Natural killer cell treated with Interleukin-12 subunit alpha and Interleukin-12 subunit beta and Interleukin-15 and Interleukin-18, amount 100 ng/mL, for 72 hours (primary cell): ENCODE results near the gene CCDC88B. TPM values are rescaled to one million over a fixed set of nuclear protein-coding genes. Genes with fewer than 3 reads are reported as not detected.
A peak's percentile ranks its signal among the peaks of the same experiment; 100 is the strongest.

Source experiments
- ATAC-seq, 2 donors: fragments of 150-1000 bp; cut with Tn5 transposase in 1 of 2; sonication (Bioruptor Pico), chemical (Tn5 transposase) in 1 of 2; 2 replicates each; pipeline ENCODE4 v1.10.0; 2021
- DNase-seq: peaks from one replicate; pipeline ENCODE4 v3.0.0; 2022; ENCODE audit warnings: low spot score
- H3K27ac Mint-ChIP-seq, 2 donors: 1 replicate in 1 of 2; 2 replicates in 1 of 2; pipeline ENCODE4 v1.8.0; 2022; ENCODE audit warnings: mixed read lengths in 2 of 2, mild to moderate bottlenecking in 1 of 2, moderate library complexity in 1 of 2
- H3K27me3 Mint-ChIP-seq, 2 donors: 1 replicate in 1 of 2; 2 replicates in 1 of 2; pipeline ENCODE4 v1.8.0; 2022; ENCODE audit warnings: mixed read lengths in 2 of 2
- H3K36me3 Mint-ChIP-seq: one replicate; pipeline ENCODE4 v1.8.0; 2022; ENCODE audit warnings: mixed read lengths
- H3K4me1 Mint-ChIP-seq, 2 donors: 1 replicate in 1 of 2; 2 replicates in 1 of 2; pipeline ENCODE4 v1.8.0; 2022; ENCODE audit warnings: low read depth in 2 of 2, mixed read lengths in 2 of 2, mild to moderate bottlenecking in 1 of 2
- H3K4me3 Mint-ChIP-seq: one replicate; pipeline ENCODE4 v1.8.0; 2022; ENCODE audit warnings: mixed read lengths
- H3K9me3 Mint-ChIP-seq: 2 replicates; pipeline ENCODE4 v1.8.0; 2022; ENCODE audit warnings: mixed read lengths
- total RNA-seq, 2 donors: library from RNA; stranded (reverse); gene quantifications; one replicate each; pipeline ENCODE4 v1.2.3, GENCODE V29; 2022

The CCDC88B gene
- total RNA-seq, 2 donors from 2014 or later = 172 to 224 TPM

DNA sequence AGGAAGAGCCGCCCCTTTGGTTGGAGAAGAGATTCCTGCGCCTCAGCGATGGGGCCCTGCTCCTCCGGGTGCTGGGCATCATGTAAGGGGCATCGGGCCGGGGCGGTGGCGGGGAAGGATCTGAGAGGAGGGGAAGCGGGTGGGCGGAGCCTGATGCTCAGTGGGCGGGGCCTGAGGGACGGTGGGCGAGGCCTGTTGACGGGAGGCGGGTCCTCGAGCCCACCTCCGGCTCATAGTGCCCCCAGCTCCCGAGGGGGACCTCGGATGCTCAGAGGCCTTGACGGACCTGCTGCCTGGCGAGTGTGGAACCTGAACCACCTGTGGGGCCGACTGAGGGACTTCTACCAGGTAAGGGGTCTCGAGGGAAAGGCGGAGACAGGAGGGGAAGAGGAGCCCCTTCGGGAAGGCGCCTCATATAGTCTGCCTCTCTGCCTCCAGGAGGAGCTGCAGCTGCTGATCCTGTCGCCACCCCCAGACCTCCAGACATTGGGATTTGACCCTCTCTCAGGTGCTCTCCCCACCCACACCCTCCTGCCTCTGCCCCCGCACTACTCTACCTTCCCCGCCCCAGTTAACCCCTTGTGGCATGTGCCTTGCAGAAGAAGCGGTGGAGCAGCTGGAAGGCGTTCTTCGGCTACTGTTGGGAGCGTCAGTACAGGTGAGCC is 799 bp downstream of the CCDC88B start:
- H3K4me1 Mint-ChIP-seq = peaks cover 27 to 41% of the 10 kb centered on the region in 2 donors
- H3K36me3 Mint-ChIP-seq = no peaks in the 10 kb centered on the region
- ATAC-seq = peak; percentile 64 to 77
- peak; percentile 84 for DNase-seq
- H3K27me3 Mint-ChIP-seq = no peaks in the 10 kb centered on the region
- H3K9me3 Mint-ChIP-seq = no peaks in the 10 kb centered on the region
- peak overlapping the region; percentile 92 to 97 for H3K27ac Mint-ChIP-seq
- peak overlapping the region; percentile 90 for H3K4me3 Mint-ChIP-seq

DNA sequence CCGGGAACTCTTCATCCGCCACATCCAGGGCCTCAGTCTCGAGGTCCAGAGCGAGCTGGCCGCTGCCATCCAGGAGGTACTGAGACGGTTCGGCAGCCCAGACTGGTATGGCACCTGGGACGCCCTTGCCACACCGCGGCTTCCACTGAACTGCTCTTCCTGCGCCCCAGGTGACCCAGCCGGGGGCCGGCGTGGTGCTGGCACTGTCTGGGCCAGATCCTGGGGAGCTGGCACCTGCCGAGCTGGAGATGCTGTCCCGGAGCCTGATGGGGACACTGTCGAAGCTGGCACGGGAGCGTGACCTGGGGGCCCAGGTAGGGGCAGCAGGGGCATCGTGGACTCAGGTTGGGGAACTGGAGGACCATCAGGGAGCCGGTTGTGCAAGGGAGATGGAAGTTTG is 1.4 kb downstream of the CCDC88B start:
- Mint-ChIP-seq H3K4me1 (peaks cover 27 to 43% of the 10 kb centered on the region in 2 donors), H3K27ac (peak overlapping the region in 1 of 2 donors; percentile 97)

DNA sequence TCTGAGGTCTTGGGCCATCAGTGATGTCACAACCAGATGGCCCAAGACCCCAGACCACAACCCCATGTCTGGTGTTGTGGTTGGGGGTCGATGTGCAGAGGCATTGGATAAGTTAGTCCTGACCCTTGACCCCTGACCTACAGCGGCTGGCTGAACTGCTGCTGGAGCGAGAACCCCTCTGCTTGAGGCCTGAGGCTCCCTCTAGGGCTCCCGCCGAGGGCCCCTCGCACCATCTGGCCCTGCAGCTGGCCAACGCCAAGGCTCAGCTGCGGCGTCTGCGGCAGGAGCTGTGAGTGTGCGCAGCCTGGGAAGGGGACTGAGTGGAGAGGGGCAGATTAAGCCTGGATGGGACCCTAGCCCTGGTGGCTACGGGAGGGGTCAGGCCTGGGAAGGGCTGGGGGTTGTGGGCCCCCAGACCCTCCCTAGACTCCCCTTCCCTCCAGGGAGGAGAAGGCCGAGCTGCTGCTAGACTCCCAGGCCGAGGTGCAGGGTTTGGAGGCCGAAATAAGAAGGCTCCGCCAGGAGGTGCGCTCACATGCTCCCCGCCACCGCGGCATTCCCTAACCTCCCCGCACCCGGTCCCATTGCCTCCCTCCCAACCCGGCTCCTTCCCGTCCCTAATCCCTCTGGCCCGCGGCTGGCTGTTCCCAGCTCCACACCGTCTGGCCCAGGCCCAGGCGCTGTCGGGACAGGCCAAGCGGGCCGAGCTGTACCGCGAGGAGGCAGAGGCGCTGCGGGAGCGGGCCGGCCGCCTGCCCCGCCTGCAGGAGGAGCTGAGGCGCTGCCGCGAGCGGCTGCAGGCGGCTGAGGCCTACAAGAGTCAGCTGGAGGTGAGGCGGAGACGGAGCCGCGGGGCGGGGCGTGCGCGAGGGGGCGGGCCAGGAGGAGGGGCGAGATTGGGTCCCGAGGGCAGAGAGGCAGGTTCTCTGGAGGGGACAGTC is 2.1 kb downstream of the CCDC88B start:
- no peaks in the 10 kb centered on the region for H3K9me3 Mint-ChIP-seq
- H3K36me3 Mint-ChIP-seq = no peaks in the 10 kb centered on the region
- no peak overlapping the region for H3K27ac Mint-ChIP-seq
- DNase-seq = peak; percentile 90
- H3K27me3 Mint-ChIP-seq = no peaks in the 10 kb centered on the region
- peaks cover 27 to 44% of the 10 kb centered on the region in 2 donors for H3K4me1 Mint-ChIP-seq
- ATAC-seq = peak; percentile 82 to 87
- H3K4me3 Mint-ChIP-seq = peak overlapping the region; percentile 90

More for the DNA sequence above, 1.4 kb downstream of the CCDC88B start:
- H3K36me3 Mint-ChIP-seq = no peaks in the 10 kb centered on the region
- DNase-seq = no peak
- no peak for ATAC-seq
- H3K9me3 Mint-ChIP-seq = no peaks in the 10 kb centered on the region
- peak overlapping the region; percentile 90 for H3K4me3 Mint-ChIP-seq
- H3K27me3 Mint-ChIP-seq = no peaks in the 10 kb centered on the region

DNA sequence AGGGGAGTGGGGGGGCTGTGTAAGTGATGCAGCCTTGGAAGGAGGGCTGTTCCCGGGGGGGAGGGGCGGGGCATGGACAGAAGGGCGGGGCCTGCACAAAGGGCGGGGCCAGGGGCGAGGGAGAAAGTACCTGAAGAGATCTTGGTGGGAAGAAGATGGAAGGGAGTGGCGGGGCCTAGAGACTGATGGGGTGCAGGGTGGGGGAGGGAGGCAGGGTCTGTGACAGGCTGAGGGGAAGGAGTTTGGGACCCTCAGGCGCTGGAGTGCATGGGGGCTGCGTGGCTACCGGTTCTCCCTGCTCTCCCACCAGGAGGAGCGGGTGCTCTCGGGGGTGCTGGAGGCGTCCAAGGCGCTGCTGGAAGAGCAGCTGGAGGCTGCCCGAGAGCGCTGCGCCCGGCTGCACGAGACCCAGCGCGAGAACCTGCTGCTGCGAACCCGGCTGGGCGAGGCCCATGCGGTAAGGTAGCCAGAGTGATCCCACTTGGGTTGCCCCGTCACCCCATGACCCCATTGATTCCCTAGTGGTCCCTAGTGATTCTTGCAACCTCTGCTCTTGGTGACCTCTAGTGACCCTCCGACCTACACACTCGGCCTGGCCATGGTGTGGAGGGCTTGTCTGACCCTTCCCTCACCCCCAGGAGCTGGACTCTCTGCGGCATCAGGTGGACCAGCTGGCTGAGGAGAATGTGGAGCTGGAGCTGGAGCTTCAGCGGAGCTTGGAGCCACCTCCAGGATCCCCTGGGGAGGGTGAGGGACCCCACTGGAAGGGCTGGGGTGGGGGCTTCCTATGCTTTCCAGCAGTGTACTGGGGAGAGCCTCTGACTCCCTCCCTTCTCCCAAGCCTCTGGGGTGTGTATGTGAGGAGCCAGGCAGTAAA is 3.1 kb downstream of the CCDC88B start:
- DNase-seq (no peak), ATAC-seq (no peak)
- no peaks in the 10 kb centered on the region for H3K9me3 Mint-ChIP-seq
- no peak overlapping the region for H3K27ac Mint-ChIP-seq
- H3K36me3 Mint-ChIP-seq = no peaks in the 10 kb centered on the region
- peaks cover 24 to 44% of the 10 kb centered on the region in 2 donors for H3K4me1 Mint-ChIP-seq
- H3K4me3 Mint-ChIP-seq = peak overlapping the region; percentile 66
- H3K27me3 Mint-ChIP-seq = no peaks in the 10 kb centered on the region

DNA sequence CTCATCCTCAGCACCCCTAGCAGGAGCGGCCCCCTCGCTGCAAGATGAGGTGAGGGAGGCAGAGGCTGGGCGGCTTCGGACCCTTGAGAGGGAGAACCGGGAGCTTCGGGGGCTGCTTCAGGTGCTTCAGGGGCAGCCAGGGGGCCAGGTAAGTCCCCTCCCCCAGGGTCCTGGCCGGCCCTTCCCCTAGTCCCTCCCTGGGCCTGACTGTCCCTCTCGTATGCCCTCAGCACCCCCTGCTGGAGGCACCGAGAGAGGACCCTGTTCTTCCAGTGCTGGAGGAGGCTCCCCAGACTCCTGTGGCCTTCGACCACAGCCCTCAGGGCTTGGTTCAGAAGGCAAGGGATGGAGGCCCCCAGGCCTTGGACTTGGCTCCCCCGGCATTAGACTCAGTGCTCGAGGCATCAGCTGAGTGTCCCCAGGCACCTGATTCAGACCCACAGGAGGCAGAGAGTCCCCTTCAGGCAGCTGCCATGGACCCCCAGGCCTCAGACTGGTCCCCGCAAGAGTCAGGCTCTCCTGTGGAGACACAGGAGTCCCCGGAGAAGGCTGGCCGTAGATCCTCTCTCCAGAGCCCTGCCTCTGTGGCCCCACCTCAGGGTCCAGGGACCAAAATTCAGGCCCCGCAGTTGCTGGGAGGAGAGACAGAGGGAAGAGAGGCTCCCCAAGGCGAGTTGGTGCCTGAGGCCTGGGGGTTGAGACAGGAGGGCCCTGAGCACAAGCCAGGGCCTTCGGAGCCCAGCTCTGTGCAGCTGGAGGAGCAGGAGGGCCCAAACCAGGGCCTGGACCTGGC is 4.0 kb downstream of the CCDC88B start:
- DNase-seq (no peak), ATAC-seq (no peak)
- no peak overlapping the region for H3K4me3 Mint-ChIP-seq
- no peak overlapping the region for H3K27ac Mint-ChIP-seq
- H3K4me1 Mint-ChIP-seq = peaks cover 19 to 45% of the 10 kb centered on the region in 2 donors
- H3K36me3 Mint-ChIP-seq = no peaks in the 10 kb centered on the region
- H3K27me3 Mint-ChIP-seq = no peaks in the 10 kb centered on the region
- no peaks in the 10 kb centered on the region for H3K9me3 Mint-ChIP-seq

DNA sequence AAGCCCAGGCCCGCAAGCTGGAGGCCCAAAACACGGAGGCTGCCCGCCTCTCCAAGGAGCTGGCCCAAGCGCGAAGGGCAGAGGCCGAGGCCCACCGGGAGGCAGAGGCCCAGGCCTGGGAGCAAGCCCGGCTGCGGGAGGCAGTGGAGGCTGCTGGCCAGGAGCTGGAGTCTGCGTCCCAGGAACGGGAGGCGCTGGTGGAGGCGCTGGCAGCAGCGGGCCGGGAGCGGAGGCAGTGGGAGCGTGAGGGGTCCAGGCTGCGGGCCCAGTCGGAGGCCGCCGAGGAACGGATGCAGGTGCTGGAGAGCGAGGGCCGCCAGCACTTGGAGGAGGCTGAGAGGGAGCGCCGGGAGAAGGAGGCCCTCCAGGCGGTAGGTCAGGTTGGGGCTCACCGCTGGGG is 4.8 kb downstream of the CCDC88B start:
- ATAC-seq = no peak
- Mint-ChIP-seq H3K36me3 (no peaks in the 10 kb centered on the region), H3K27ac (no peak overlapping the region), H3K27me3 (no peaks in the 10 kb centered on the region), H3K9me3 (no peaks in the 10 kb centered on the region), H3K4me1 (peaks cover 11 to 37% of the 10 kb centered on the region in 2 donors), H3K4me3 (no peak overlapping the region)
- no peak for DNase-seq

DNA sequence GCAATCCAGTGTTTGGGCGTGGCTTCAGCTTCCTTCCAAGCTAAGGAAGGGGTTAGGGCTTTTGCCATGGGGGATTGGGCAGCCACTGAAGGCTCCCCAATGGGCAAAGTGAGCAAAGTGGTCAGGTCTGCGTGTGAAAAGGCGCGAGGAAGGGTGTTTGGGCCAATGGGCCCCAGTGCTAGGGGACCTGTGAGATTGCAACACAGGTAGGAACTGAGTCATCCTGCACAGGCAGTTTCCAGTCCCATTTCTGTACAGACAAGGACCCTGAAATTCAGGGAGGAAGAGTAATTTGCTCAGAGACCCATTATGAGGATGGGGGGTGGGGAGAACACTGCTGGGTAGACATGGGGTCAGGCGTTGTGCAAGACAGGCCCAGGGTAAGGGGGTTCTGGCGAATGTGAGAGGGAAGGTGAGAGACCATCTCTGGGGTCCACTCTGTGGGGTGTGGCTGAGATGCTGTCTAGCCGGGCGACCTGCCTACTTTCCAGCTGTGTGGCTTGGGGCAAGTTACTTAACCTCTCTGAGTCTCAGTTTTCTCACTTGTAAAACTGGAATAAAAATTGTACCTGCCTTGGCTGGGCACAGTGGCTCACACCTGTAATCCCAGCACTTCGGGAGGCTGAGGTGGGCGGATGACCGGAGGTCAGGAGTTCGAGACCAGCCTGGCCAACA is 7.3 kb downstream of the CCDC88B start:
- ATAC-seq = peak; percentile 47 to 56
- Mint-ChIP-seq H3K27me3 (no peaks in the 10 kb centered on the region), H3K4me1 (peaks cover 5 to 26% of the 10 kb centered on the region in 2 donors), H3K27ac (peak overlapping the region; percentile 40 to 85), H3K4me3 (peak overlapping the region; percentile 34), H3K9me3 (no peaks in the 10 kb centered on the region), H3K36me3 (no peaks in the 10 kb centered on the region)
- DNase-seq = no peak

DNA sequence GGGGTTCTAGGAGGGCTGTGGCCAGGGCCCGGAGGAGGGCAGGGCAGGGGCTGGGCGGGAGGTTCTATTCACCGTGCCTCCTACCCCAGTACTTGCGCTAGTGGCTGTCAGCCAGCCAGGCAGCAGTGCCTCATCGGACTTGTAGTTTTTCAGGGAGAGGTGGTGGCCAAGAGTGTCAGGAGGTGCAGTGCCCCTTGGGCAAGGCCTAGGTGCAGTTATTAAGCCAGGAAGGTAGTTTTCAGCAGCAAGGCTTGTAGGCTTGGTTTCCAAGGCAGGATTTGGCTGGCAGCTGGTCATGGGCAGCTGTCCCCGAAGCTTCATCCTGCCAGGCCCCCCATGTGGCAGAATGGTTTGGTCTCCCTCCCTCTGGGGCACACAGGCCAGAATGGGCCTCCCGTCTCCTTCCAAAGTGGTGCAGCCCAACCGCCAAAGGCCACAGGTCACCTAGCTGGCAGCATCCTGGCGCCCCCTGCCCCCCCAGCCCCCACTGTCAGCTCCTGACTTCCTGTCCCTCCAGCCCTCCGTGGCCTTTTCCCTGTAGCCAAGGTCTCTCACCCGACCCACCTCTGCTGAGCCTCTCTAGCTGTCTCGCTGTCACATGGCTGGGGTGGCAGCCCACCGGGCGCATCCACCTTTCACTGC is 8.5 kb downstream of the CCDC88B start:
- DNase-seq = no peak
- ATAC-seq = no peak
- Mint-ChIP-seq H3K9me3 (no peaks in the 10 kb centered on the region), H3K4me1 (peaks cover 5 to 21% of the 10 kb centered on the region in 2 donors), H3K4me3 (no peak overlapping the region), H3K27me3 (no peaks in the 10 kb centered on the region), H3K27ac (no peak overlapping the region), H3K36me3 (no peaks in the 10 kb centered on the region)

DNA sequence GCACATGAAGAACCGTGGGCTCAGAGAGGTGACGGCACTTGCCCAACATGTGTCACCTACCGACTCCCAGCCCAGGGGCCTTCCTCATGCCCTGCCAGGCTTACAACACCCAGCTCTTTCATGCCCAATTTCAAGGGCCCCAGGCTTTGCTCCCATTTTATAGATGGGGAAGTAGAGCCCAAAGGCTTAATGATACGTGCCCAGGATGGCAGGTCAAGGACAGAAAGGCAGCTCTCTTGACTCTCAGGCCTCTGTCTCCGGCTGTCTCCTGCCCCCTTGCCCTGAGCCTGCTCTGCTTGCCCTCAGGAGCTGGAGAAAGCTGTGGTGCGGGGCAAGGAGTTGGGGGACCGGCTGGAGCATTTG is 9.0 kb downstream of the CCDC88B start:
- DNase-seq = no peak
- H3K27me3 Mint-ChIP-seq = no peaks in the 10 kb centered on the region
- no peaks in the 10 kb centered on the region for H3K36me3 Mint-ChIP-seq
- no peak overlapping the region for H3K4me3 Mint-ChIP-seq
- H3K9me3 Mint-ChIP-seq = no peaks in the 10 kb centered on the region
- H3K27ac Mint-ChIP-seq = no peak overlapping the region
- ATAC-seq = no peak
- peaks cover 5 to 21% of the 10 kb centered on the region in 2 donors for H3K4me1 Mint-ChIP-seq

DNA sequence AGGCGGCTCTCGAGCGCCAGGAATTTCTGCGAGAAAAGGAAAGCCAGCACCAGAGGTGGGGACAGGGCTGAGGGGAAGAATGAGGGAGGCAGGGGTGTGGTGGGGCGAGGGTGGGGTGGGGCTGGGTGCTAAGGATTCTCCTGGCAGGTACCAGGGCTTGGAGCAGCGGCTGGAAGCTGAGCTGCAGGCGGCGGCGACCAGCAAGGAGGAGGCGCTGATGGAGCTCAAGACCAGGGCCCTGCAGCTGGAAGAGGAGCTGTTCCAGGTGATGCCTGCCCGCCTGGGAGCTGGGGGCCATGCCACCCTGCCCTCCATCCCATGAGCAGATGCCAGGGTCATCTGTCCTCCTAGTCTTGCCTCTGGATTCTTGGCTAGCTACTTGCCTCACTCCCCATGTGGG is 9.4 kb downstream of the CCDC88B start:
- H3K36me3 Mint-ChIP-seq = no peaks in the 10 kb centered on the region
- DNase-seq (no peak), ATAC-seq (no peak)
- no peaks in the 10 kb centered on the region for H3K9me3 Mint-ChIP-seq
- H3K27me3 Mint-ChIP-seq = no peaks in the 10 kb centered on the region
- peaks cover 5 to 21% of the 10 kb centered on the region in 2 donors for H3K4me1 Mint-ChIP-seq
- no peak overlapping the region for H3K4me3 Mint-ChIP-seq
- no peak overlapping the region for H3K27ac Mint-ChIP-seq

DNA sequence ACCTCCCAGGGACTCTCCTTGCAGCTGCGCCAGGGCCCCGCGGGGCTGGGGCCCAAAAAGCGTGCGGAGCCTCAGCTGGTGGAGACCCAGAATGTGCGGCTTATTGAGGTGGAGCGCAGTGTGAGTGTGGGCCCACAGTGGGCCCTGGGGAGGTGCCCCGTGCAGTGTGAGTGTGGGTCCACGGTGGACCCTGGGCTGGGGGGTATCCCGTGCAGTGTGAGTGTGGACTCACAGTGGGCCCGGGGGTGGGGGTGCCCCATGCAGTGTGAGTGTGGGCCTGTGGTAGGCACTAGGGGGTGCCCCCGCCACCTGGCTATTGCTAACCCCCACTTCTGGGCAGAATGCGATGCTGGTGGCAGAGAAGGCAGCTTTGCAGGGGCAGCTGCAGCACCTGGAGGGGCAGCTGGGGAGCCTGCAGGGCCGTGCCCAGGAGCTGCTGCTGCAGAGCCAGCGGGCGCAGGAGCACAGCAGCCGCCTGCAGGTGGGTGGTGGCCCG is 11.2 kb downstream of the CCDC88B start:
- no peaks in the 10 kb centered on the region for H3K27me3 Mint-ChIP-seq
- no peak overlapping the region for H3K4me3 Mint-ChIP-seq
- no peak for ATAC-seq
- peaks cover 5 to 13% of the 10 kb centered on the region in 2 donors for H3K4me1 Mint-ChIP-seq
- no peaks in the 10 kb centered on the region for H3K9me3 Mint-ChIP-seq
- peak; percentile 39 for DNase-seq
- no peak overlapping the region for H3K27ac Mint-ChIP-seq
- H3K36me3 Mint-ChIP-seq = no peaks in the 10 kb centered on the region
